GM19238 (cell line): Measurements from ENCODE around the gene MAGEB17.
"Not testable (repeated sequence)": the region's sequence is repeated elsewhere in the genome, so short reads cannot be mapped to it uniquely, and the experiment has no call there.

ENCODE experiments used
- DNase-seq: peaks from one replicate; pipeline ENCODE4 v3.0.0; 2011; ENCODE audit warnings: low spot score; ENCODE audit not compliant: insufficient read length

MAGEB17 gene

GRCh38 chrX:16167181-16167580, at the start of gene MAGEB17:
Gene MAGEB17 (plus strand): TSS chrX:16167481. CDS start chrX:16170383, 2,902 bp downstream.
- no peak for DNase-seq

- no peak for DNase-seq
Observed at GRCh38 chrX:16119353-16120220, 47.7 kb upstream of the MAGEB17 start.

GRCh38 chrX:16120431-16120830, 46.9 kb upstream of the MAGEB17 start:
- no peak for DNase-seq

- DNase-seq = peak; percentile 27
Observed at GRCh38 chrX:16123222-16123786, 44.0 kb upstream of the MAGEB17 start, which contains the start of gene GRPR. Gene GRPR (plus strand): TSS chrX:16123565. CDS start chrX:16123954, 389 bp downstream.

GRCh38 chrX:16124201-16124600, 43.1 kb upstream of the MAGEB17 start:
- DNase-seq = no peak

- DNase-seq = no peak
Observed at GRCh38 chrX:16125520-16126149, 41.6 kb upstream of the MAGEB17 start.

- no peak for DNase-seq
Observed at GRCh38 chrX:16130707-16131106, 36.6 kb upstream of the MAGEB17 start.

- DNase-seq = no peak
Observed at GRCh38 chrX:16134936-16135335, 32.3 kb upstream of the MAGEB17 start.

GRCh38 chrX:16136080-16136479, 31.2 kb upstream of the MAGEB17 start:
- DNase-seq = no peak

GRCh38 chrX:16137416-16138107, 29.7 kb upstream of the MAGEB17 start:
- DNase-seq = peak; percentile 13

- no peak for DNase-seq
Observed at GRCh38 chrX:16138108-16138427, 29.2 kb upstream of the MAGEB17 start.

- no peak for DNase-seq
Observed at GRCh38 chrX:16140448-16140847, 26.8 kb upstream of the MAGEB17 start.

GRCh38 chrX:16140983-16141382, 26.3 kb upstream of the MAGEB17 start:
- DNase-seq = no peak

- DNase-seq = no peak
Observed at GRCh38 chrX:16141422-16142245, 25.6 kb upstream of the MAGEB17 start.

GRCh38 chrX:16142246-16142558, 25.1 kb upstream of the MAGEB17 start:
- no peak for DNase-seq

- DNase-seq = no peak
Observed at GRCh38 chrX:16143968-16144367, 23.3 kb upstream of the MAGEB17 start.

- no peak for DNase-seq
Observed at GRCh38 chrX:16144420-16144819, 22.9 kb upstream of the MAGEB17 start.

GRCh38 chrX:16145093-16145492, 22.2 kb upstream of the MAGEB17 start:
- not testable (repeated sequence) for DNase-seq

GRCh38 chrX:16145656-16146055, 21.6 kb upstream of the MAGEB17 start:
- no peak for DNase-seq

GRCh38 chrX:16148896-16149295, 18.4 kb upstream of the MAGEB17 start:
- DNase-seq = no peak

- no peak for DNase-seq
Observed at GRCh38 chrX:16155581-16156096, 11.6 kb upstream of the MAGEB17 start.
